Vagina (tissue), 2 donors: ENCODE measurements around the gene RAPGEF6.

Experiments
- POLR2A ChIP-seq, 2 donors: fragments of 450-650 bp; IDR thresholded peaks; one replicate each; pipeline ENCODE4 v1.6.1; 2017; ENCODE audit warnings: antibody characterized with exemption in 2 of 2, mild to moderate bottlenecking in 2 of 2, moderate library complexity in 2 of 2
- TF ChIP-seq, protein P1 (sequence below), 3 experiments: fragments of 450-650 bp in 2 of 3; fragments of 200-600 bp in 1 of 3; sonication (generic) in 1 of 3; IDR thresholded peaks; one replicate each; pipeline ENCODE4 v1.5.1; 2017 to 2019; ENCODE audit warnings: antibody characterized with exemption in 3 of 3, mild to moderate bottlenecking in 2 of 3, moderate library complexity in 2 of 3

DNA sequence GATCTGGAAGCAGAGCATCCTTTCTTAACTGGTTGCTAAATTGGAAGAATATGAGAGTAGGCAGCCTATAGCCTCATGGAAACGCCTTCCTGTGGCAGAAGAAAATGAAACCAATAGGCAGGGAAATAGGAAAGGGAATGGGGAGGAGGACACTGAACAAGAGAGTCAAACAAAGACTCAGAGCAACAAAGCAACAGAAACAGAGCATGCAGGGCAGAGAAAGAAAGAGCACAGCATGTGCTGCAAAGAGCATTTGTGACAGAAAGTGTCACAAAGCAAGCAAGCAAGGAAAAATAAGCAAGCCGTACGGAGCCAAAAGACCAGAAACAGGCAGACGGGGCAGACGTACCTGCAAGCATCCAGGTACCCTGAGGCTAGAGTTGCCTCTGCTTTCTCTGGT lies 123.1 kb downstream of the RAPGEF6 start:
- TF ChIP-seq, protein P1, sequence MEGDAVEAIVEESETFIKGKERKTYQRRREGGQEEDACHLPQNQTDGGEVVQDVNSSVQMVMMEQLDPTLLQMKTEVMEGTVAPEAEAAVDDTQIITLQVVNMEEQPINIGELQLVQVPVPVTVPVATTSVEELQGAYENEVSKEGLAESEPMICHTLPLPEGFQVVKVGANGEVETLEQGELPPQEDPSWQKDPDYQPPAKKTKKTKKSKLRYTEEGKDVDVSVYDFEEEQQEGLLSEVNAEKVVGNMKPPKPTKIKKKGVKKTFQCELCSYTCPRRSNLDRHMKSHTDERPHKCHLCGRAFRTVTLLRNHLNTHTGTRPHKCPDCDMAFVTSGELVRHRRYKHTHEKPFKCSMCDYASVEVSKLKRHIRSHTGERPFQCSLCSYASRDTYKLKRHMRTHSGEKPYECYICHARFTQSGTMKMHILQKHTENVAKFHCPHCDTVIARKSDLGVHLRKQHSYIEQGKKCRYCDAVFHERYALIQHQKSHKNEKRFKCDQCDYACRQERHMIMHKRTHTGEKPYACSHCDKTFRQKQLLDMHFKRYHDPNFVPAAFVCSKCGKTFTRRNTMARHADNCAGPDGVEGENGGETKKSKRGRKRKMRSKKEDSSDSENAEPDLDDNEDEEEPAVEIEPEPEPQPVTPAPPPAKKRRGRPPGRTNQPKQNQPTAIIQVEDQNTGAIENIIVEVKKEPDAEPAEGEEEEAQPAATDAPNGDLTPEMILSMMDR (IDR thresholded peaks at IDR 0.05) = no peak
- no peak for TF ChIP-seq POLR2A (IDR thresholded peaks at IDR 0.05)
